IPS-18a (cell line): ENCODE results near the gene BCAS1.

Source experiments
- H3K27ac ChIP-seq: one replicate; pipeline ENCODE4 v1.5.1; 2013; ENCODE audit warnings: low read length
- H3K27me3 ChIP-seq: one replicate; pipeline ENCODE4 v1.6.1; 2013; ENCODE audit warnings: mild to moderate bottlenecking, low read length; ENCODE audit not compliant: control insufficient read depth, insufficient read depth
- H3K36me3 ChIP-seq: one replicate; pipeline ENCODE4 v1.6.1; 2013; ENCODE audit warnings: low read depth, low read length; ENCODE audit not compliant: control insufficient read depth
- H3K4me1 ChIP-seq: one replicate; pipeline ENCODE4 v1.6.1; 2013; ENCODE audit warnings: low read depth, low read length; ENCODE audit not compliant: control insufficient read depth
- H3K4me3 ChIP-seq: one replicate; pipeline ENCODE4 v1.5.1; 2013; ENCODE audit warnings: low read length
- H3K9ac ChIP-seq: one replicate; pipeline ENCODE4 v1.6.1; 2013; ENCODE audit warnings: mild to moderate bottlenecking, low read length, moderate library complexity
- H3K9me3 ChIP-seq: one replicate; pipeline ENCODE4 v1.6.1; 2013; ENCODE audit warnings: low read depth, low read length; ENCODE audit not compliant: control insufficient read depth

BCAS1 gene

DNA sequence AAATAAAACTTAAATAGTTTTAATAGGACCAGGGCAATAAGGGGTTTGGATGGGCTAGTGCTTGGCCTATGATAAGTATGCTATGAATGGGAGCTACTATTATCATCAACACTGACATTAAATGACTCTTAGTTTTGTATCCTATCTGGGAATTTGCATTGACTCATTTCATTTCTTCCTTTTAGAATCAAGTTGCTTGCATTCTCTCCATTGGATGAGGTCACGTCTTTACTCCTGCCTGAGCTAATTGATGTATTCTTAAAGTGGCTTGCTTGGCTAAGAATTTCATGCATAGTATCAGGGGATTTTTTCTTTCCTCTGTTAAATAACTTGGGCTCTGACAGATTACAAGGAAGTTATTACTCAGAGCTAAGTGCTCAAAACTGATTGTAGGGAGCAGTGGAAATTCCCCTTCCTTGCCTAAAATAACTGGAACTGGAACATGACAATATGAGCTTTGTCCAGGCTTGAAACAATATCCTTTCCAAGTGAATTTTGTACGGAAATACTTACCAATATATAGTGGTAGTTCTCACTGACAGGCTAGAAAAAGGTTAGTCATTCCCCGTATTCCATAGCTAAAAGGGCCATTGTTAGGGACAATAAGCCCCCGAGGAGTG, 169.9 kb downstream of the BCAS1 start:
- H3K4me1 ChIP-seq: peaks cover 43% of the 10 kb centered on the region

DNA sequence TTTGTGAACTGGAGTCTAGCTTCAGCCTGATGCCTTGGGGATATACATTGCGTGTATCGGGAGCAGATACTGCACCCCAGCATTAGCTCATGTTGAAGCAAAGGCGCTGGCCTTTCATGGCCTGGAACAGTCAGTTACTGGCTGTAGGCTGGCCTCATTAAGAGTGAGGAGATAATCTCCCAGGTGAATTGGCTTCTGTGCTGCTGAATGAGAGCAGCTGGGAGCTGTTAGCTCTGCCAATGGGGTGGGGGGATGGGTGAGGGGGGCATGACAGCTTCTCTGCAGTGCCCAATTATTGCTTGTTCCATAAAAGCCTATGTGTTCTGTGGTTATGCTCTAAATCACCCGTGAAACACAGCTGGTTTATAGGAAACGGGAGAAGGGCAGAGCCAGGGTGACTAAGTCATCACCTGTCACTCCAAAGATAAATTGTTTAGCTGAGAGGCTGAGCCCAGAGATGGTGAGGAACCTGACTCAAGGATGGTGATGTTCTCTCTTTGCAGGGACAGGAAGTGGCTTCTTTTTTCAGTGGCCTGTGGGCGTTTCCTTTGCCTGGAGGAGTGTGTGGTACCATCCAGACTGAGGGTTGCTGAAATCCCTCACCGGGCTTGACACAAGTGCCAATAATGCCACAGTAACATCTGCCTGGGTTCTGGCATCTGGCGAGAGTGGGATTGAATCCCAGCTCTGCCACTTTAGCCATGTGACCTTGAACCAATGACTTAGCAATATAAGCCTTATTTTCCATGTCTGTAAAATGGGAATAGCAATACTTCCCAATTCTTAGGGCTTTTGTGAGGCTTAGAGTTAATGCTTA, 170.8 kb downstream of the BCAS1 start:
- no peaks in the 10 kb centered on the region for H3K27me3 ChIP-seq
- no peak overlapping the region for H3K27ac ChIP-seq
- no peak overlapping the region for H3K4me3 ChIP-seq
- H3K9ac ChIP-seq: no peak overlapping the region
- no peaks in the 10 kb centered on the region for H3K9me3 ChIP-seq
- H3K4me1 ChIP-seq: peaks cover 43% of the 10 kb centered on the region
- H3K36me3 ChIP-seq: no peaks in the 10 kb centered on the region

More for the DNA sequence above, 169.9 kb downstream of the BCAS1 start:
- Histone ChIP-seq H3K4me3 (no peak overlapping the region), H3K9ac (no peak overlapping the region), H3K27ac (no peak overlapping the region), H3K9me3 (no peaks in the 10 kb centered on the region), H3K27me3 (no peaks in the 10 kb centered on the region), H3K36me3 (no peaks in the 10 kb centered on the region)

DNA sequence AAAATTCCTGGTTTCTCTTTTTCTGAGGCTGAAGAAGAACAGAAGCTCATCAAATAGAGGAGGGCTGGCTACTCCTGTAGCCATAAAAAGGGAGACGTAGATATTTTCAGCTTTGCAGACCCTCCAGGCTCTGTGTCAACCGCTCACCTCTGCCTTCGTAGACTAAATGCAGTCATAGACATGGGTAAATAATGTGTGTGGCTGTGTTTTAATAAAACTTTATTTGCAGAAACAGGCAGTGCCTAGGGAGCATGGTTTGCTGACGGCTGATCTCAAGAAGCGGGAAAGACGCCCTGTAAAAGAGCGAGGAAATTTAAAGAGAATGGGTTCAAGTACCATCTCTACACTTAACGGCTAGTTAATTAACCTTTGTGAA, 171.8 kb downstream of the BCAS1 start:
- no peaks in the 10 kb centered on the region for H3K9me3 ChIP-seq
- peaks cover 43% of the 10 kb centered on the region for H3K4me1 ChIP-seq
- H3K27ac ChIP-seq: no peak overlapping the region
- no peak overlapping the region for H3K9ac ChIP-seq
- H3K36me3 ChIP-seq: no peaks in the 10 kb centered on the region
- H3K4me3 ChIP-seq: no peak overlapping the region
- no peaks in the 10 kb centered on the region for H3K27me3 ChIP-seq

DNA sequence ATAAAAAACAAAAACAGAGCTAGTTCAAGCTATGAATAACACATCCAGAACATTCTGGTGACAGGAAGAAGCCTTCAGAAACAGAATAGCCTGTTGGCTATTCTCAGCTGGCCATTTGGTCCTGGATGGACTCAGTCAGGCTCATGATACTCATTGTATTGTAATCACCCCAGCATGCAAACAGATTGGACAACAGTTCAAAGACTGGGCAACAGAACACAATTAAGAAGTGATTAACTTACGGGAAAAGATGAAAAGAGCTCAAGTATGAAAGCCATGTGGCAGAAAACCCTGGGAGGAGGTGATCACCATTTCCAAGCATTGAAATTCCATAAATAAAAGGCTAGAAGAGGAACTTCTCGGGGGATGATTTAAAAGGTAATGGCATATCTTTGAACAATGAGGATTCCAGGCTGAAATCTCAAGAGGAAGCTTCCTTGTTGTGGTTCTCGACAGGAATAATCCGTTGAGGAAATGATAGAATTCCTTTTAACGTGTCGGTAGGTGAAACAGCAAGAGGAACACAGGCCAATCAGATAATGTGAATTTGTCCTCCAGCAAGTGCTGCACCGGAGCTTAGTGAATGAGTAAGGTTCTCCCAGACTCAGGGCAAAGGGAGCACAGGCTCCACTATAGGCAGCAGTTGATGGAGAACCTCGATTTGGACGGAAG, 172.4 kb downstream of the BCAS1 start:
- Histone ChIP-seq H3K4me3 (no peak overlapping the region), H3K27me3 (no peaks in the 10 kb centered on the region), H3K9me3 (no peaks in the 10 kb centered on the region), H3K4me1 (peaks cover 47% of the 10 kb centered on the region), H3K9ac (no peak overlapping the region), H3K27ac (no peak overlapping the region), H3K36me3 (no peaks in the 10 kb centered on the region)

DNA sequence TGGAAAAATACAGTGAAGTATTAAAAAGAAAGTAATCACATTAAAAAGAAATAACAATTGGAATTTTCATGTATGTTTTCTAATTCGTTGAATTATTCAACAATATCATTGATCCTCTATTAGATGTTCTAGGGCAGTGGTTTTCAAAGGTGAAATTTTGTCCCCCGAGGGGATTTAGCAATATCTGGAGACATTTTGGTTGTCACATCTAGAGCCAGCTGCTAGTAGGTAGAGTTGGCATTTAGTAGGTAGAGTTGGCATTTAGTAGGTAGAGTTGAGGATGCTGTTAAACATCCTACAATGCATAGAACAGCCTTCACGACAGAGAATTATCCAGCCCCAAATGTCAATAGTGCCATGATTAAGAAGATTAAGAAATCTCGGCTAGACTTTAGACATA, 173.7 kb downstream of the BCAS1 start:
- H3K4me1 ChIP-seq: peaks cover 45% of the 10 kb centered on the region
- no peaks in the 10 kb centered on the region for H3K27me3 ChIP-seq

DNA sequence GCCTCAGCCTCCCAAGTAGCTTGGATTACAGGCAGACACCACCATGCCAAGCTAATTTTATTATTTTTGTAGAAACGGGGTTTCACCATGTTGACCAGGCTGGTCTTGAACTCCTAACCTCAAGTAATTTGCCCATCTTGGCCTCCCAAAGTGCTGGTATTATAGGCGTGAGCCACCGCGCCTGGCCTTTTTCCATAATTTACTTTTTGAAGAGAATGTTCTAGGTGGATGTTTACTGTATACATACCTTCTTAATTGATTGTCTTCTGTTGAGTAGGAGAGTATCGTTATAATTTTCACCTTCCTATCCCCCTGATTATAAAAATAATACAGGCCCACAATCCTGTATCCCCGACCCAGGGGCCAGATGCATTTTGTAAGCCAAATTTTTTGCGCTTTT, 174.4 kb downstream of the BCAS1 start:
- Histone ChIP-seq H3K4me3 (no peak overlapping the region), H3K9ac (no peak overlapping the region), H3K27me3 (no peaks in the 10 kb centered on the region), H3K27ac (no peak overlapping the region), H3K9me3 (no peaks in the 10 kb centered on the region), H3K4me1 (peaks cover 39% of the 10 kb centered on the region), H3K36me3 (no peaks in the 10 kb centered on the region)

More for the DNA sequence above, 173.7 kb downstream of the BCAS1 start:
- Histone ChIP-seq H3K27ac (no peak overlapping the region), H3K9me3 (no peaks in the 10 kb centered on the region), H3K36me3 (no peaks in the 10 kb centered on the region), H3K9ac (no peak overlapping the region), H3K4me3 (no peak overlapping the region)

DNA sequence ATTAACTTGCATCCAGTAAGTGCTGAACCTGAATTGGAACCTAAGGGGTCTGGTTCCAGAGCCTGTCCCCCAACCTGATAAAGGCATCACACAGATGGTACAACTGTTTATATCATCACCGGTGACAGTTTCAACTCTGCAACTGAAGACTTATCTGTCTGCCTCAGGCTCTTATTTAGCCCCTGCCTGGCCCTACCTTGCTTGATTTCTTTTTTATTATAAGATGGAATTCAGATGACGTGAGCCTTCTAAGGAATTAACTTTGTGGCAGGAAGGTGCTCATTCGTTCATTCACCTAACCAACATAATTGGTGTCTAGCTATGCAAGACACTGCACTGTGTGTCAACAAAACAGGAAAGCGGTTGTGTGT, 175.0 kb downstream of the BCAS1 start:
- Histone ChIP-seq H3K9ac (no peak overlapping the region), H3K4me1 (peaks cover 37% of the 10 kb centered on the region), H3K4me3 (no peak overlapping the region), H3K27ac (no peak overlapping the region), H3K36me3 (no peaks in the 10 kb centered on the region), H3K27me3 (no peaks in the 10 kb centered on the region), H3K9me3 (no peaks in the 10 kb centered on the region)

DNA sequence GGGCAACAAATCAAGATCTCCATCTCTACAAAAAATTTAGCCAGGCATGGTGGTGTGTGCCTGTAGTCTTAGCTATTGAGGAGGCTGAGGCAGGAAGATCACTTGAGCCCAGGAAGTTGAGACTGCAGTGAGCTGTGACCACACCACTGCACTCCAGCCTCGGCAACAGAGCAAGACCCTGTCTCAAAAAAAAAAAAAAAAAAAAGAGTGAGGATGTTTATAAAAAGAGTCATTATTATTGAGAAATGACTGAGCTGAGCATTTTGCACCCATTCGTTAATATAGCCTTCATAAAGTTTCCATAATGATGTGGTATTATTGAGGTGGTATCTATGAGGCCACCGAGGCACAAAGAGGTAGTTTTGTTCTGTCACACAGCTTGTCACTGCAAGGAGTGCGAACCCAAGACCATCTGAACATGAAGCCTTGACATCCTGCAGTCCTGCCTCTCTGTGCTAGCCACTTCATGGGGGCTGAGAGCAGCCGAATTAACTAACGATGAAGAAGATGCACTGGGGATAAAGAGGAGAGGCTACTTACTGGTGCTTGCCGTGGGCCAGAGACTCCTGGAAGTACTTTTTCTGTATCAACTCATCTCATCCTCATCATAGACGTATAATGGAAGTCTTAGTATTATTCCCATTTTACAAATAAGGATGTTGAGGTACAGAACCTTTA, 175.5 kb downstream of the BCAS1 start:
- Histone ChIP-seq H3K27ac (no peak overlapping the region), H3K4me1 (peaks cover 32% of the 10 kb centered on the region), H3K9me3 (no peaks in the 10 kb centered on the region), H3K9ac (no peak overlapping the region), H3K27me3 (no peaks in the 10 kb centered on the region), H3K36me3 (no peaks in the 10 kb centered on the region), H3K4me3 (no peak overlapping the region)
